ENCODE data around the gene PCBD1.

GRCh38 chr10:70923696-70924095 lies 35.3 kb upstream of the PCBD1 start:
- TF ChIP-seq CTCF (conservative IDR thresholded peaks at IDR 0.05; ENCODE audit: low read depth in 2 of 2) (no peak), EZH2 (IDR thresholded peaks at IDR 0.05; ENCODE audit: low read depth, unreplicated experiment) (no peak), CREB1 (CRISPR knock-in tag; IDR thresholded peaks at IDR 0.05; ENCODE audit: low read depth) (no peak), ZNF114 (CRISPR knock-in tag; IDR thresholded peaks at IDR 0.05) (no peak), POLR2AphosphoS5 (IDR thresholded peaks at IDR 0.05; ENCODE audit: low read depth) (no peak), EZH2phosphoT487 (IDR thresholded peaks at IDR 0.05; ENCODE audit: unreplicated experiment) (no peak), ETS1 (IDR thresholded peaks at IDR 0.05) (no peak), REST (IDR thresholded peaks at IDR 0.05; ENCODE audit: unreplicated experiment) (no peak), STAT1 (IDR thresholded peaks at IDR 0.05; ENCODE audit: unreplicated experiment) (no peak), ZNF331 (CRISPR knock-in tag; IDR thresholded peaks at IDR 0.05; ENCODE audit: low read depth) (no peak), JUNB (IDR thresholded peaks at IDR 0.05; ENCODE audit: unreplicated experiment) (no peak)

Measured in GM23338 (cell line).